Lower lobe of right lung (tissue), 2 donors: ENCODE results near the gene APOB. TPM values are rescaled to one million over a fixed set of nuclear protein-coding genes. Genes with fewer than 3 reads are reported as not detected.
"Not testable (repeated sequence)": the region's sequence is repeated elsewhere in the genome, so short reads cannot be mapped to it uniquely, and the experiment has no call there.

Experiments used
- ATAC-seq, 2 donors: fragments of 200-7000 bp; cut with Tn5 transposase; one replicate each; pipeline ENCODE4 v1.9.1; 2020 to 2022; ENCODE audit warnings: mild to moderate bottlenecking in 2 of 2, moderate library complexity in 2 of 2
- DNase-seq: peaks from one replicate; pipeline ENCODE4 v3.0.0-alpha.2; 2020
- H3K27ac ChIP-seq: fragments of 200-600 bp; one replicate; pipeline ENCODE4 v1.8.0; 2022
- H3K27me3 ChIP-seq: fragments of 200-600 bp; one replicate; pipeline ENCODE4 v1.8.0; 2022; ENCODE audit warnings: low read depth
- H3K36me3 ChIP-seq: fragments of 200-600 bp; one replicate; pipeline ENCODE4 v1.8.0; 2022; ENCODE audit warnings: mild to moderate bottlenecking
- H3K4me1 ChIP-seq: fragments of 200-600 bp; one replicate; pipeline ENCODE4 v1.8.0; 2022
- H3K4me3 ChIP-seq: fragments of 200-600 bp; one replicate; pipeline ENCODE4 v1.8.0; 2022; ENCODE audit warnings: mild to moderate bottlenecking
- H3K9me3 ChIP-seq: fragments of 200-600 bp; one replicate; pipeline ENCODE4 v1.8.0; 2022
- intact Hi-C: fragments of 100-400 bp; cut with DNase I; formaldehyde crosslinking; loops from one replicate; pipeline ENCODE4 v1.11.0; 2022
- total RNA-seq: library from RNA; stranded (reverse); fragmentation: NEBNext Ultra II Directional; extraction: Animal tissue kit (Norgen Biotek cat#: 25700); gene quantifications from one replicate; pipeline ENCODE4 v1.2.1, GENCODE V29; 2021
- TF ChIP-seq, protein P1 (sequence below): fragments of 200-600 bp; IDR thresholded peaks from one replicate; pipeline ENCODE4 v1.8.0; 2022; ENCODE audit warnings: antibody characterized with exemption, mild to moderate bottlenecking
- donor health status: DM: no; HTN: yes; CAD: no; lungs with severe emphysema.

APOB gene
- total RNA-seq, 1 donor from 2014 or later, result 0.53 TPM

DNA sequence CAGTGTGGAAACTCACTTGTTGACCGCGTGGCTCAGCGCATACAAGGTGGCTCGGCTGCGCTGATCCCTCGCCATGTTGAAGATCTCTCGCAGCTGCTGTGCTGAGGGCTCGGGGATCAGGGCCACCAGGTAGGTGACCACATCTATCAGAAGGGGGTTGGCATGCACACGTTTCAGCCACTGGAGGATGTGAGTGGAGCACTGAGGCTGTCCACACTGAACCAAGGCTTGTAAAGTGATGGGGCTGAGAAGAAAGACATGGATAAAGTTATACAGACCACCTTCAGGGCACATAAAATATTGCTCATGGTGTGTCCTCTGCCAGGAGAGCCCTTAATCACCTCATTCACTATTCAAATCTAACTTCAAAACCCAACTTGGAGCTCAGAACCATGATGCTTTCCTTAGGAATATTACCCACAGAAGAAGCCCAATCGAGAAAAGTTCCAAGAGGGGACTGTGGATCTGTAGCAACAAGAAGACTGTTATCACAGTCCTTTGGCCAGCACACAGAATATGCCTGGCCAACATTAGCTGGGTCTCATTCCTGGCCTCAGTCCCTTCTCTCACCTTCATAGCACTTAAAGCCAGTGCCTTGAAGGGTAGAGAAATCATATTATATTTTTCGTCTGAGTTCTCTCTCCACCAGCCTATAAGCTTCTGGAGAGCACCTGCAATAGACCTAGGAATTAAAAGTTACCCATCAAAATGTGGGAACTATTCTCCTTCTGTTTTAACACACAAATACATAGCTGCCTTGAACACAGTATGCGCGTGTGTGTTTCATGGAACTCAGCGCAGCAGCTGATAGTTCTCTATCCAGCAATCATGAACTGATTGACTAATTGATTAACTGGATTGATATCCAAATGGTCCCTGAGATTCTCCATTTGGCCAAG is 11.3 kb downstream of the APOB start:
- Histone ChIP-seq H3K27me3 (no peaks in the 10 kb centered on the region), H3K4me3 (no peak overlapping the region), H3K9me3 (no peaks in the 10 kb centered on the region), H3K27ac (no peak overlapping the region), H3K4me1 (no peaks in the 10 kb centered on the region), H3K36me3 (no peaks in the 10 kb centered on the region)
- DNase-seq, result no peak
- TF ChIP-seq, protein P1, sequence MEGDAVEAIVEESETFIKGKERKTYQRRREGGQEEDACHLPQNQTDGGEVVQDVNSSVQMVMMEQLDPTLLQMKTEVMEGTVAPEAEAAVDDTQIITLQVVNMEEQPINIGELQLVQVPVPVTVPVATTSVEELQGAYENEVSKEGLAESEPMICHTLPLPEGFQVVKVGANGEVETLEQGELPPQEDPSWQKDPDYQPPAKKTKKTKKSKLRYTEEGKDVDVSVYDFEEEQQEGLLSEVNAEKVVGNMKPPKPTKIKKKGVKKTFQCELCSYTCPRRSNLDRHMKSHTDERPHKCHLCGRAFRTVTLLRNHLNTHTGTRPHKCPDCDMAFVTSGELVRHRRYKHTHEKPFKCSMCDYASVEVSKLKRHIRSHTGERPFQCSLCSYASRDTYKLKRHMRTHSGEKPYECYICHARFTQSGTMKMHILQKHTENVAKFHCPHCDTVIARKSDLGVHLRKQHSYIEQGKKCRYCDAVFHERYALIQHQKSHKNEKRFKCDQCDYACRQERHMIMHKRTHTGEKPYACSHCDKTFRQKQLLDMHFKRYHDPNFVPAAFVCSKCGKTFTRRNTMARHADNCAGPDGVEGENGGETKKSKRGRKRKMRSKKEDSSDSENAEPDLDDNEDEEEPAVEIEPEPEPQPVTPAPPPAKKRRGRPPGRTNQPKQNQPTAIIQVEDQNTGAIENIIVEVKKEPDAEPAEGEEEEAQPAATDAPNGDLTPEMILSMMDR, result no peak
- intact Hi-C loops, result no loop called here
- ATAC-seq, result no peak

DNA sequence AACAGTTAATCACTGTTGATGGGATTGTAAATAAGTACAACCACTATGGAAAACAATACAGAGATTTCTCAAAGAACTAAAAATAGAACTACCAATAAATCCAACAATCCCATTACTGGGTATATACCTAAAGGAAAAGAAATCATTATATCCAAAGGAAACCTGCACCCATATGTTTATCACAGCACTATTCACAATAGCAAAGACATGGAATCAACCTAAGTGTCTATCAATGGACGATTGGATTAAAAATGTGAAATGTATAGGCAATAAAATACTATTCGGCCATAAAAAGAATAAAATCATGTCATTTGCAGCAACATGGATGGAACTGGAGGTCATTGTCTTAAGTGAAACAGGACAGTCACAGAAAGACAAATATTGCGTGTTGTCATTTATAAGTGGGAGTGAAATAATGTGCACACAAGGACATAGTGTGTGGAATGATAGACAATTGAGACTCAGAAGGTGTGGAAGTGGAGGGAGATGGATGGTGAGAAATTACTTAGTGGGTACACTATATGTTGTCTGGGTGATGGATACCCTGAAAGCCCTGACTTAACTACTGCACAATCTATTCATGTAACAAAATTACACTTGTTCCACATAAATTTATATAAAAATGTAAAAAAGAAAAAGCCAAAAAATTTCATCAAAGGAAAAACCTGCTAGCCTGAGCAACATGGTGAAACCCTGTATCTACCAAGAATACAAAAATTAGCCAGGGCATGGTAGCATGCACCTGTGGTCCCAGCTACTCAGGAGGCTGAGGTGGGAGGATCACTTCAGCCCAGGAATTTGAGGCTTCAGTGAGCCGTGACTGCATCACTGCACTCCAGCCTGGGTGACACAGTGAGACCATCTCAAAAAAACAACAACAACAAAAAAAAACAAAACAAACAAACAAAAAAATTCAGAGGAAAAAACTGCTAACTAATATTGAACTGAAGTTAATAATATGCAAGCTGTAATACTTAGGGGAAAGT is 12.6 kb downstream of the APOB start:
- Histone ChIP-seq H3K27ac (no peak overlapping the region), H3K36me3 (no peaks in the 10 kb centered on the region), H3K4me3 (no peak overlapping the region), H3K9me3 (no peaks in the 10 kb centered on the region), H3K27me3 (no peaks in the 10 kb centered on the region), H3K4me1 (no peaks in the 10 kb centered on the region)
- no peak for DNase-seq
- TF ChIP-seq, protein P1, result no peak
- no peak for ATAC-seq
- intact Hi-C loops, result no loop called here

DNA sequence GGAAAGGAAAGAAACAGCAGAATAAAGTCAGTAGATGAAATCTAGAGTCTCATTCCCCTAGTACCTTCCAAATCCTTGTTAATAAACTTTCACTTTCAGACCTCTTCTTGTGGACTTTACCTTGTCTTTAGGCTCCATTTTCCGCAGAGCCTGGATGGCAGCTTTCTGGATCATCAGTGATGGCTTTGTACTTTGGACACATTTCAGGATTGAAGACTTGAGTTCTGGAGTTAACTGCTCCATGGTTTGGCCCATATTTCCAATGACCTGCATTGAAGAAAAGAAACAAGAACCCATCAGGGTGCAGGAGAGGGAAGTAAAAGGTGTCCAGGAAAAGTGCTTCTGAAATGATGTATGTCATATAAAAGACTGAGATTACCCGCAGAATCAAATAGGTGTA is 14.4 kb downstream of the APOB start:
- no peaks in the 10 kb centered on the region for H3K9me3 ChIP-seq
- H3K36me3 ChIP-seq, result no peaks in the 10 kb centered on the region
- ATAC-seq (no peak), DNase-seq (no peak)
- no peak overlapping the region for H3K27ac ChIP-seq
- no peaks in the 10 kb centered on the region for H3K27me3 ChIP-seq
- TF ChIP-seq, protein P1, result no peak
- H3K4me1 ChIP-seq, result no peaks in the 10 kb centered on the region
- intact Hi-C loops, result no loop called here
- H3K4me3 ChIP-seq, result no peak overlapping the region

DNA sequence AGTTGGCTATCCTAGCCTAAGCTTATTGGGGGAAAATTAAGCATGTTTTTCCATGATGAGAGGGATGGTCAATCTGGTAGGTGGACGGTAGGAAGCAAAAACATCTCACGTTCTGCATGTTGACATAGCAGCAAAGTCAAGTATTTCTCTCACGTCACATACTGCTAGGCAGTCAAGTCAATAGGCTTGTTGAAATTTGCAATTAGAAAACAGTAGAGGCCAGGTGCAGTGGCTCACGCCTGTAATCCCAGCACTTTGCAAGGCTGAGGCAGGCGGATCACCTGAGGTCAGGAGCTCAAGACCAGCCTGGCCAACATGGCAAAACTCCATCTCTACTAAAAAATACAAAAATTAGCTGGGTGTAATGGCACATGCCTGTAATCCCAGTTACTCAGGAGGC is 14.9 kb downstream of the APOB start:
- H3K4me3 ChIP-seq, ATAC-seq, H3K9me3 ChIP-seq, H3K4me1 ChIP-seq, H3K27me3 ChIP-seq, DNase-seq, H3K36me3 ChIP-seq, intact Hi-C loops, H3K27ac ChIP-seq: not testable (repeated sequence)

GRCh38 chr2:21028021-21028947 is 15.6 kb downstream of the APOB start:
- H3K27ac ChIP-seq, result no peak overlapping the region
- no peaks in the 10 kb centered on the region for H3K9me3 ChIP-seq
- no peaks in the 10 kb centered on the region for H3K4me1 ChIP-seq
- H3K27me3 ChIP-seq, result no peaks in the 10 kb centered on the region
- no peaks in the 10 kb centered on the region for H3K36me3 ChIP-seq
- H3K4me3 ChIP-seq, result no peak overlapping the region
- TF ChIP-seq, protein P1, result no peak
- DNase-seq (no peak), ATAC-seq (no peak)
- intact Hi-C loops, result no loop called here
